GM18868 (cell line): ENCODE measurements around the gene HID1.
"Not testable (repeated sequence)": the region's sequence is repeated elsewhere in the genome, so short reads cannot be mapped to it uniquely, and the experiment has no call there.

Experiments
- ATAC-seq: cut with Tn5 transposase; IDR thresholded peaks from one replicate; pipeline ENCODE4 v1.9.1; 2021; ENCODE audit warnings: mild to moderate bottlenecking, moderate library complexity; ENCODE audit not compliant: unreplicated experiment

The HID1 gene

DNA sequence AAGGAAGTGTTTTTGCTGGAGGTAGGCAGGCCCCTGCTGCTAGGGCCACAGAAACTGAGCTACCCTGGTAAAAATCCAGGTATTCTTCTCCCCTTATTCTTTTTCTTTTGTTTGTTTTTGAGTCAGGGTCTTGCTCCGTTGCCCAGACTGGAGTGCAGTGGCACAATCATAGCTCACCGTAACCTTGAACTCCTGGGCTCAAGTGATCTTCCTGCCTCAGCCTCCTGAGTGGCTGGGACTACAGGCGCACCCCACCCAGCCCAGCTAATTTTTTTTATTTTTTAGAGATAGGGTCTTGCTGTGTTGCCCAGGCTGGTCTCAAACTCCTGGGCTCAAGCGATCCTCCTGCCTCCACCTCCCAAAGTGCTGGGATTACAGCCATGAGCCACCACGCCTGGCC, 3.1 kb downstream of the HID1 start:
- not testable (repeated sequence) for ATAC-seq

DNA sequence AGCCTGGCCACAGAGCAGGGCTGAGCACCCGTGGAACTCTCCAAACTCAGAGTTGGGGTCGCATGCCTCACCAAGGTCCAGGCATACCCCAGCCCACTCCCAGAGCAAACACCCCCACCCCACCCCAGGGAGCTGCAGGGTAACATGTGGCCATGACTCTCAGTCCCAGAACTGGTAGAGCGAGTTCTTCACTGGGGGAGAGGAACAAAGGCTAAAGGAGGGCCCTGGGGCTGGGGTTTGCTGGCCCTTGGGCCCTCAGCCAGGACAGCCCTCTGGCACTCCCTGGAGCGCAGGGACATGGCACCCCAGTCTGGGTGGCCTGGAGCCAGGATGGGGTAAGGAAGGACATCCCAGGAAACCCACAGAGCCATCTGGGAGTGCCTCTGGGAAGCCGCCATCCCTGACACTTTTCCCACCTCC, 4.2 kb downstream of the HID1 start:
- ATAC-seq, result no peak

DNA sequence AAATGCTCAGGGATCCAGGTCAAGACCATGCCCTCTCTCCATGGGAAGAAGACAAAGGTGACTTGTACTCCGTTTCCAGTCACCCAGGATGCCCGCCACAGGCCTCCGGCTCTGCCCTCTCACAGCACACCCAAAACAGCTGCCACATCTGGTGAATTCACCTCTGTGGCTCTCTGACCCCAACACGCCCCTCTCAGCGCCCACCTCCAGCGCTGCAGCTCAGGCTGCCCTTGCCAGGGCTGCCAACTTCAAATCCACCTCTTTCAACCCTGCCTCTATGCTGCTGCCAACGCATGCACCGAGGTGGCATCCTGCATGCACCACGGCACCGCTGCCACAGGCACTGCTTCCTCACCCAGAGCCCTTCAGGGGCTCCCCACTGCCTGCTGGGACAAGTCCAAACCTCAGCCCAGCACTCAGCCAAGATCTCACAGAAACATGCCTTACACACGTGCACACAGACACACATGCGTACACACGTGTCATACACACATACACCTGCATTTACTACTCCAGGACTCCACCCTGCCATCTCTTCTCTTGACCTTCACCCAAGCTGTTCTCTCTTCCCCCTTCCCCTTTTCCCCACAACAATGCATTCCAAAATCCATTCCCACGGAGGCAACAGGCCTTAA, 7.5 kb downstream of the HID1 start:
- no peak for ATAC-seq

DNA sequence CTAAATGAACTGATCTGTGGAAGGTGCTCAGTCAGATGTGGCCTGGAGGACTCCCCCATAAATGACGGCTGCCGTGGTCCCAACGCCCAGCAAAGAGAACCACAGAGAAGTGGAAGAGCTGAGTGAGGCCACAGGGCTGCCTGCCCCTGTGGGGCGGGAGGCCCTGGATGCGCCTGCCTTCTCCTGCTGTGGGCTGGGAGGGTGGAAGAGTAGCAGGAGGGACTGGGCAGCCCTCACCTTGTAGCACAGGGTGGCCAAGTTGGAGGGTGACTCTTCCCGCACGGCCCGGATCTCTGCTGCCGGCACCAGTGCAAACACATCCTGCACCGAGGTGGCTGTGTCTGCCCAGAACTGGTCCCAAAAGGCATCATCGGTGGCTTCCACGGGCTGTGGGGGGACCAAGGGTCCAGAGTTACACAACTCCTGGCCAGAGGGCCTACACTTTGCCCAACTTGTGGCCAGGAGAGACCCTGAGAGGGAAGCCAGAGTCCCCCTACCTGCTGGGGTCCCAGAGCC, 8.3 kb downstream of the HID1 start:
- no peak for ATAC-seq

DNA sequence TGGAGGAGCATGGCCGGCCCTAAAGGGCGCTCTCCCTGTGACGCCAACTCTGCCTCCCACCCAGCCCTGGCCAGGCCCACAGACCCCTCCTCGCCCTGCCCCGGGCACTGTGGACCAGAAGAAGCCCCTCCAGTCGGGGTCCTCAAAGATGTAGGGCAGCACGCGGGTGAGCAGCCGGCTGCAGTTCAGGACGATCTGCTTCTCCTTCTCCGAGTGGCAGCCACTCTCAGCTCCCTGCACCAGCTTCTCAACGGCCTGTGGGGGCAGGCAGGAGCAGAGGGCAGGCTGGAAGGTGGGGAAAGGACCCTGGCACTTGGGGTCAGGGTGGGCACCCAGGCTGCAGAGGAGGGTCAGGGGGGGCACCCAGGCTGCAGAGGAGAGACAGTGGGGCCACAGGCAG, 8.9 kb downstream of the HID1 start:
- ATAC-seq, result no peak

DNA sequence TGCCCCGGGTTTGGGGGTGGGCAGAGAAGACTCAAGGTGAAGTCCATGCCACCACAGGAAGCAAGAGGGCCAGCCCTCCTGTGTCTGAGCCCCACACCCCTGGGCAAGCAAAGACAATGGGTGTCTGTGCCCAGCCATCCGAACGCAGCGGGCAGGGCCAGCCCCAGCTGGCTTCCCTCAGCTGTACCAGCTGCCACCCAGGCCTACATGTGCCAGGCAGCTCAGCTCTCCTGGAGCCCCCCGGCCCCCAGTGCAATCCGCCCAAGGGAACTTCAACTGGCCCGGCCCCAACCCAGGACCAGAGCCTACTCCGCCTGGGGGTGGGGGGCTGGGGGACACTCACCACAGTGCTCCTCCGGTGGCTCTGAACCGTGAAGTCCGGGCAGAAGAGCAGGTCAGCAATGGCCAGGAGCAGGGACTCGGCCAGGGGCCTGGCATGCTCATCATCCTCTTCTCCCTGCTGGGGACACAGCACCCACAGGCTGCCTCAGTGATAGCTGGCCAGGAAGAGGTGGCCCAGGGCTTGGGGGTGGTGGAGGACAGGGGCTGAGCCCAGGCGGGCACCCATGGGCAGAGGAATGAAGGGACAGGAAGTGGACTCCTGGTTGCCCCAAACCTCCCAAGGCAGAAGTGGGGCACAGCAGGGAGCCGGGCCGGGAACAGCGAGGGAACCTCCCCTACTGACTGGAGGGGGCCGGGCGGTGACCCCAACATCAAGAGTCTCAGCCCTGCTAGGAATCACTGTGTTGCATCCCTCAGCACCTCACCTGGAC, 9.8 kb downstream of the HID1 start:
- ATAC-seq, result no peak

DNA sequence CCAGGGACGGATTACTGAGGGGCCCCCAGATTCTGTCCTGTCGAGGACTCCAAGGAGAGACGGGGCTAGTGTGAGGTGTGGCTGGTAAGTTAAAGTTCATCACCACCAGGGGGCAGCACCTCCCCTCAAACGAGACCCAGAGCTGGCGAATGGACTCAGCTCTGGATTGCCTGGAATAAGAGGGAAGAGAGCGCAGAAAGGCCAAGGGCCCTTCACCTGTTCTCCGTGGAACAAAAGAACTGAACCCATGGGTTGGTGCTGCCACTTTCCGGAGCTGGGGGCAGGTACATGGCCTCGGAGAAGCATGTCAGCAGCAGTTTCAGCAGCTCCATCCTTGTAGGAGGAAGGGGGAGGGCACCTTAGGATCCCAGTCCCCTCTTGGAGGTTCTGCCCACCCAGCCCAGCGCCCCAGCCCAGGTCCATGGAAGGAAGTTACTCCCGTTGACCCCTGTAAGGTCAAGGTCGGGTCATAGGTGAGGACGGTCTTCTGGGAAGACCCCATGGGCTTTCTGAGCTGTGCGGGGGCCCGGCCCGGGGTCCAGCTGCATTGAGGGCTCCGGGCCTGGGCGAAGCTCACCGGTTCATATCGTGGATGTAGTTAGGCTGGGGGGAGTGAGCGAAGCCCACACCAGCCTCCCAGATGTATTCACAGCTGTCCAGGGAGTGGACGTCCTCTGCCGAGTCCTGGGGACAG, 10.8 kb downstream of the HID1 start:
- ATAC-seq, result no peak

DNA sequence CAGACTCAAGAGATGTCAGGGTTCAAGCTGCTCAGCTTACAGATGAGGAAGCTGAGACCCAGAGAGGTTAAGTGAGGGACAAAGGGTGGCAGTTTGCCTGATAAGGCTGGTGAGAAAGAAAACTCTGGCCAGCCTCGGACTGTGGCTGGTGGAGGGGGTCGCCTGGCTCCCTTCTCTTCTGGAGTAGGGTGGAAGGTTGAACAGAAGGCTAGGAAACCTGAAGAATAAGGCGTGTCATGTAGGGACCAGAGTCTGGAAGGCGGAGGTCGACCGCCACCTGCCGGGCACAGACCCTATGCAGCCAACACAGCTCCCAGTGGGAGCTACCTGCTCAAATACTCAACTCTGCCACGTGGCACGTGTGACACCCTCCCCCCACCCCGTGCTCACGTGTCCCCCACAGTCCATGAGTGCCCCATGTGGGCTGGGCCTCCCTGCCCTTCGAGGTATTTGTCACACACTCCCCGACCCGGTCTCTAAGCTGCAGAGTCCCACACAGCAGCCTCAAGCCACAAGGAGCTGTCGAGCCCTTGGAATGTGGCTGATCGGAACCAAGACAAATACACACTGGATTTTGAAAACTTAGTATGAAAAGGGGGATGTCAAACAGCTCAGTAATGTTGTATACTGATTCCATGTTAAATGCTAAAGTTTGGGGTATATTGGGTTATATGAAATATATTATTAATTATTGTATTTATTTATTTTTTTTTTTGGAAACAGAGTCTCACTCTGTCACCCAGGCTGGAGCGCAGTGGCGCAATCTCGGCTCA, 11.8 kb downstream of the HID1 start:
- ATAC-seq, result no peak

DNA sequence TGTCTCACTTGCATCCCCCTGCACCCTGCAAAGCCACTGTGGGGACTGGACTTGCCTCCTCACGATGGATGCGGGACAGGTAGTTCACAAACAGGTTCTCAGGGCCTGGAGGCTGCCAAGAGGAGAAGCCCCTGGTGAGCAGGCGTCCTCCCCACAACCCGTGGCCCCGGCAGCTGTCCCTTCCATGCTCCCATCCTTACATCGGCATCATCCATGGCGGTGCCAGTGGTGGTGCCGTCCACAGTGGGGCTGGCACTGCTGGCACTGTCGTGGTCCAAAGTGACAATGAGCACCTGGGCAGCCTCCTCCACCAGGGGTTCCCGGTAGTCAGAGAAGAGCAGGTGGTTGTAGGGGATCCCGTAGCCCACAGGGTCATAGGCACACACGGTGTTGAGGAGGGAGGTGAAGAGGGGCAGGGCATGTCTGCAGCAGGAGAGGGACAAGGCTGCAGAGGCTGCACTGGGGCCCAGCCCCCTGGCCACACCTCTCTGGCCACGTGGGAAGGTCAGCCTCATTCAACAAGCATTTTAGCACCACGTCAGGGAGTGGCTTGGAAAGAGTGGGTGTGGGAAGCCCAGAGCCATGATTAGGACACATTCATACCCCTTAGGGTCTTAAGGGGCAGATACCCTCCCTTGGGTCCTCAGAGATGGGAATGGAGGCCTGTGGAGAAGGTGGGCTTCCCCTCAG, 12.6 kb downstream of the HID1 start:
- ATAC-seq, result no peak

DNA sequence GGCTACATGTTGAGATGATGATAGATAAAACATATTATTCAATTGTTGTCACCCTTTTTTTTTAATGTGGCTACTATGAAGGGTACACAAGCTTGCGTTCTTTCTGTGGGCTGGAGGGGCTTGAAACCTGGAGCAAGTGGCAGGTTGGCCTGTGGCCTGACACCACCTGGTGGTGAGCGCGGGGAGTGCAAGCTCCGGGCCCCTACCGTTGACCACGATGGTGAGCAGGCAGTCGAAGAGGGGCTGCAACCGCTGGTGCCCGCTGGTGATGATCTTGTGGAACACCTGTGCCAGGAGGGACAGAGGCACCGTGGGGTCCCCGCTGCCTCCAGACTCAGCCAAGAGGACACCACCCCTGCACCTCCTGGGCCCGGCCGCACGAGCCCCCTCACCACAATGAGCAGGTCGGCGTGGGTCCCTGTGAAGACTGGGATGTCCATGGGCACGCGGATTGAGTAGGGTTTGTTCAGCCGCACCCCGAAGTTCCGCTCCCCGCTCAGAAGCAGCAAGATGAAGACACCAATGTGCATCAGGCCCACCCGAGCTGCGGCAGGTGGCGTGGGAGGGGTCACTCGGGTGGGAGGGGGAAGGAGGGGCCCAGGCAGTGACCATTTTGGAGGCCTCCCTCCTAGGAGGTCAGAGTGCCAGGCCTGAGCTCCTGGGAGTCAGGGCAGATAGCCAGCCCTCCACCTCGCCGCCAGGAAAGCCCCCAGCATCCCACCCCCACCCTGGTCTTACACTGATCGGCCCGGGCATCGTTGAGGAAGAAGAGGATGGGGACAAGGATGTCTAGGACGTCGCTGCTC, 14.4 kb downstream of the HID1 start:
- ATAC-seq, result no peak

DNA sequence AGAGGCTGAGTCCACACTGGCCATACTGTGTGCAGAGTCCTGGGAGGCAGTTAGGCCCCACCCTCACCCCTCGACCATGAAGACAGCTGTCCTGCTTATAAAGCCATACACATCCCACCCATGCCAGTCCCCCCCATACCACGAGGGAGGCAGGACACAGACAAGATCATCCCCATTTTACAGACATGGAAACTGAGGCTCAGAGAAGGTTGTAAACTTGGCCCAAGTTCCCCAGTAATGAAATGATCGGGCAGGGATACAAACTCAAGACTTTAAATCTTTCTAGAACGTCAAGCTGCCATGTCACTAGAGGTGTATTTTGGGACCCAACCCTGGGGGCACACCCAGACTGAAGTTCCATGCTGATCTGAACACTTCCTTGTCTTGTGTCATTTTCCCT, 16.5 kb downstream of the HID1 start:
- no peak for ATAC-seq

DNA sequence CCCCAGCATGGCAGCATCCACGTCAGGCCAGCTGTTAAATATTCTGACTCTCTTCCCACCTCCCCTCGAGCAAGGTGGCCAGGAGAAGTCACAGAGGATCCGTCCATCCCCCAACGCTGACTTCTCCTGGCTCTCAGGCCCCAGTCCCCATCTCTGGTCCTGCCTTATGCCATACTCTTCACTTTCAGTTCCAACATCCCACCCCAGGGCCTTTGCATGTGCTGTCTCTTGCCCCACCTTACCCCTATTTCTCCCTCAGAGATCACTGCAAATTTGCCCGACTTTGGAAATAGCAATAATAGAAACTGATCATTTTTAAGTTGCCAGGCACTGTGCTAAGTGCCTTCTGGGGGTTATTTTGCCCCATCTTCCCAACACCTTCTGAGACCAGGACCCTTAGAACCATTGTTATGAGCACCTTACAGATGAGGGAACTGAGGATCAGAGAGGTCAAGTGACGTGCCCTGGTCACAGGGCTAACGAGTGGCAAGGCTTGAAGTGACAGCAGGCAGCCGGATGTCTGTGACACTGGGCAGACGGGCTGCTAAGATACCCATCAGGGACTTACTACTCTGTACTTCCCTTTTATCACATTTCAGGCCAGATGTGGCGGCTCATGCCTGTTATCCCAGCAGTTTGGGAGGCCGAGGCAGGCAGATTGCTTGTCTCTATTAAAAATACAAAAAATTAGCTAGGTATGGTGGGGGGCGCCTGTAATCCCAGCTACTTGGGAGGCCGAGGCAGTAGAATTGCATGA, 17.7 kb downstream of the HID1 start:
- ATAC-seq, result no peak

DNA sequence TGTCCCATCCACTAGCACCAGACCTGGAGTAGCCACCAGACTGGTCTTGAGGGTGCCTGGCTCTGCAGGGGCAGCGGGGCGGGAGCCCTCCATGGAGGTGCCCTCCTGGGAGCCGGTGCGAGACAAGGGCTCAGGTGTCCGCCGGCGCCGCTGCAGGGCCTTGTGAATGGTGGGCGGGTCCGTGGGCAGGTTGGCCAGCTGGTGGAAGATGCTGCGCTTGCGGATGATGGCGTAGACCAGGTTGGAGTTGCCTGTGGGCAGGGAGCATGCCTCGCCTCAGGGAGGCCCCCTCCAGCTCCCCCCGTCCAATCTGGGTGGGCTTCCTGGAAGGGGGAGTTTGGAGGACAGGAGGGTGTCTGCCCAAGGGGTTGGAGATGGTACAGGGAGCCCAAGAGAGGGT, 18.4 kb downstream of the HID1 start:
- no peak for ATAC-seq

DNA sequence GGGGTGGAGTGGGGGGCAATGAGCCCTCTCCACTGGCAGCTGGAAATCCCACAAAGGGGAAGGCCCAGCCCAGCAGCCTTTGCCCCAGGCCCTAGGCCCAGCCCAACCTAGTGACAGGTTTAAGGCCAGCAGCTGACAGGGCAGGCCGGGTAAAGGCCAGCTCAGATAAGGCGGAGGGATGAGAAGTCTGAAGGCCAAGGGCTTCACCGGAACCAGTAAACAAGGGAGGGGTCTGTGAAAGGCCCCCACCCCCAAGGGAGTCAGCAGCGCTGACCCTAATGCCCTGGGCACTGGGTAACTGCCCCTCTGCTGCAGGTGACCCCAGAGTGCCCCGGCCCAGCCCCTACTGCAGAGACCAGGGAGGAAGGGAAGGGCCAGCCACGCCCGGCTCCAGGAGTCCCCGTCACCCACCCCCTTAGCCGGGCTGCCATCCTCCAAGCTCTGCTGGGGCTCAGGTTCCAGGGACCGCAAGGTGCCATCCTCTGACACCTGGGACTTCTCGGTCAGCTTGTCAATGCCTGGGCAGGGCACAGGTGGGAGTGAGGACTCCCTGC, 19.3 kb downstream of the HID1 start:
- no peak for ATAC-seq

DNA sequence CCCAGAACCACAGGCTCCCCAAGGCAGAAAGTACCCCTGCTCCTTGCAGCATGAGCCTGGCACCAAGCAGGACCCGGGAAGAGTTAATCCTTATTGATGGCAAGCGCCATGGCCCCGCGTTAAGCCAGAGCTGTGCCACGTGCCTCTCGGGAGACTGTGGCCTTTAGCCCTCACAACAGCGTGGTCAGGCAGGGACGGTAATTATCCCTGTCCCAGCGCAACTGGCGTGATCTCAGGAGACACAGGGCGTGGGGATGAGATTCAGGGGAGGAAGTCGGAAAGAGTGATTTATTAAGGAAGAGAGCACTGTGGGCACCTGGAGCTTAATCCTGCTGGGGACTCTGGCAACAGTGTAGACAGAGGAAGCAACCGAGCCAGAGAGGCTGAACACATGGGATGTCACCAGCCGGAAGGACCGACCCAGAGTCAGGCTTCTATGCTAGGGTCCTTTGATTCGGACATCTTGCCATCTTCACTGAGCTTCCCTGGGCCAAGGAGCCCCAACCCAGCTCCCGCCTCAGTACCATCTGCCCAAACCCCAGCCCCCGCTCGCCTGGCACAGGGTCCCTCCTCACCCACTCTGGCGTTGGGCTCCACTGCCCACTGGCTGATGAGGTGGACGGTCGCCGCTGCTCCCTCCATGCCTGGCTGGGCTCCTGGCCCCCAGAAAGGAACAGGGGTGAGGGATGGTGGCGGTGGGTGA, 20.0 kb downstream of the HID1 start:
- no peak for ATAC-seq

DNA sequence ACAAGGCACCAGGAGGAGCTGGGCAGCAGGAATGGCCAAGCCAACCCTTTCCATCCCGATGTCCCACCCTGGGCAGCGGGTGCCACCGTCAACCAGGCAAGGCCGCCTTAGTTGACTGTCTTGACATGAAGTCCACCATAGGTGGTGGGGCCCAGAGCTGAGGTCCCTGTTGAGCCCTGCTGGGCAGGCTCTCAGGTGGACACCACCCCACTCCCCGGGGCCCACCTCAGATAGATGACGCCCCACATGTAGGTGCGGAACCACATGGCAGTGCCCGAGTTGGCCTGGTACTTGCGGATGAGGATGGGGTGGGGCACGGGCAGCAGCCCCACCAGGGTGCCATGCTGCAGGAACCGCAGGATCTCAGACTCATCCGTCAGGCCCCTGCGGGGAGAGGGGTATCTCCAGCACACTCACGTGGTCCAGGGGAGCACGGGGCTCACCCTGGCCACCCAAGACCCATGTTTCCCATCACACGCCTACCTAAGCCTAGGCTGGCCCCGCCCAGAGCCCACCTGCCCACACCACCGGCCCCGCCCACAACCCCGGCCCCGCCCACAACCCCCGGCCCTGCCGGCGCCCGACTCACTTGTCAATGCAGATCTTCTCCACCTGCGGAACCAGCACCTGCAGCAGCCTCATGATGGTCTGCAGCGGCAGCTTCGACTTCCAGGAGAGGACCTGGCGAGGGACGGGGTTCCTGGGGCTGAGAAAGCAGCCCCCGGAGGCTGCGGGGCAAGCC, 20.7 kb downstream of the HID1 start:
- no peak for ATAC-seq

DNA sequence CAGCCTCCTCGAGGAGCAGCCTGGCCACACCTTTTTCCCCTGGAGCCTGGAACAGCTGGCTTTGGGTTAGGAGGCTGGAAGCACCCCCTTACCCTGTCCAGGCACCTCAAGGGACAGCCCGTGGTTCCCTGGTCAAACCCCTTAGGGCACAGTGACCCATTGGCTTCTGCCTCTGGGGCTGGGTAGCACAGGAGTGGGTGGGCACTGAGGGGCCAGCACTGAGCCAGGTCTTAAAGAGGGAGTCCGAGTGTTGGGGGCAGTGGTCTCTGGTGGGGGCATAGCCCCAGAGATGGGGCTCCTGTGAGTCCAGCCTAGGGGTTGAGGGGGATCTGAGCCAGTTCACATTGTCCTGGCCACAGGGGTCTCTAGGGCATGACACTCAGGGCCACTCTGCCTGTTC, 21.5 kb downstream of the HID1 start:
- no peak for ATAC-seq
